LNCAP (cell line): Measurements from ENCODE around the gene ZNF516.

Experiments used
- TF ChIP-seq, protein P1 (sequence below): fragments of 450-650 bp; IDR thresholded peaks from 2 replicates; pipeline ENCODE4 v1.5.1; 2017; ENCODE audit warnings: mild to moderate bottlenecking

ZNF516 gene

DNA sequence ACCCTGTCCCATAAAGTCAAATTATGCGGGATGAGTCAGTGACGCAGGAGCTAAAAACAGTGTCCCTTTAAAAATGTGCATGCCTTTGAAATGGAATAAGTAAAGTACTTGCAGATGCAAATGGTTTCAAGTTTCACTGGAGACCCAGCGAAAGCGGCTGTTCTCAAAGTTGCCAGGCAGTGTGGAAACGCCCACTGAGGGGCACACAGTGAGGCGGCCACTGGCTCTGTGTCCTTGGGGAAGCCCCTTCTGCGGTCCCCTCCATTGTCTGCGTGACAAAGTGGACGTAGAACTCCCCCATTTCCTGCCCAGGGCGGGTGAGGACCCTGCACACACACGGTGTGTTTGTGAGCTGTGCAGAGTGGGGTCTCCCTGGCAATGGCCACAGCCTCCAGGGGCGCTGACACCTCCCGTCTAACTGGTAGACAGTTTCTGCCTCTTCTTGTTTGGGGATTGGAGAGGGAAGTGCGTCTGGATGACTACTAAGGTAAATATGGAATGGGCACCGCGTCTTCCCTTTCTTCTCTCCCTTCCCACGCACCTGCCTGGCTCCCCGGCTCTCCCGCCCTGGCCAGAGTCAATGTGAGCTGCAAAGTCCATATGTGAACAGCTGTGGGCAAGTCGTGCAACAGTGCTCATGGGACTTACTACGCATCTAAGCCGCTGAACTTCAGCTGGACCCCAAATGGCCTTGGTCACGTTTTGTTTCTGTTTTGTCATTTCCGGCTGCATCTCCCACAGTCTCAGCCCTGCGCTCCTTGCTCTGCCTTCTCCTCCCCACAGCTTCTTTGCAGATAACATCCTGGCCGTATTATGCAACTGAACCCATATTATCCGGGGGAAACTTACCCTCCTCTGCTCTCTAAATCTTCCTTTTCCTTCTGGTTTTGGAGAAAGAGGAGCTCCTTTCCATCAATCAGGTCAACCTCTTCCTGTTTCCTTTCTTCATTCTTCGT lies 33.7 kb upstream of the ZNF516 start:
- TF ChIP-seq, protein P1, sequence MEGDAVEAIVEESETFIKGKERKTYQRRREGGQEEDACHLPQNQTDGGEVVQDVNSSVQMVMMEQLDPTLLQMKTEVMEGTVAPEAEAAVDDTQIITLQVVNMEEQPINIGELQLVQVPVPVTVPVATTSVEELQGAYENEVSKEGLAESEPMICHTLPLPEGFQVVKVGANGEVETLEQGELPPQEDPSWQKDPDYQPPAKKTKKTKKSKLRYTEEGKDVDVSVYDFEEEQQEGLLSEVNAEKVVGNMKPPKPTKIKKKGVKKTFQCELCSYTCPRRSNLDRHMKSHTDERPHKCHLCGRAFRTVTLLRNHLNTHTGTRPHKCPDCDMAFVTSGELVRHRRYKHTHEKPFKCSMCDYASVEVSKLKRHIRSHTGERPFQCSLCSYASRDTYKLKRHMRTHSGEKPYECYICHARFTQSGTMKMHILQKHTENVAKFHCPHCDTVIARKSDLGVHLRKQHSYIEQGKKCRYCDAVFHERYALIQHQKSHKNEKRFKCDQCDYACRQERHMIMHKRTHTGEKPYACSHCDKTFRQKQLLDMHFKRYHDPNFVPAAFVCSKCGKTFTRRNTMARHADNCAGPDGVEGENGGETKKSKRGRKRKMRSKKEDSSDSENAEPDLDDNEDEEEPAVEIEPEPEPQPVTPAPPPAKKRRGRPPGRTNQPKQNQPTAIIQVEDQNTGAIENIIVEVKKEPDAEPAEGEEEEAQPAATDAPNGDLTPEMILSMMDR: no peak

DNA sequence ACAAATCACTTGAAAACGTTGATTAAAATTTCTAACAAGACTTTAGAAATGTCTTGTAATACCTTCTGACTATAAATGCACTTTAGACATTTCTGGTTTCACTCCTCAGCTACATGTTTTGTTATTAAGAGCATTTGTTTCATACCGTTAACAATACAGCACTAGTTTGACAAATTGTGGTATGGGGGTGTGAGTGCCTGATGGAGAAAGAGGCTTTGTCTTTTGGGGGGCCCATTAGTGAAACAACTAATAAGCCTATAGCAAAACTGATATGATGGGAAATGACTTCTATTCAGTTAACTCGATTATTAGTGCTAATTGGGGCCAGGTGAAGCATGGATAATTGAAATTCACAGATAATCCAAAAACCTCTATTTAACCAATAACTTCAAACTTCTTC lies 30.9 kb upstream of the ZNF516 start:
- TF ChIP-seq, protein P1: no peak

DNA sequence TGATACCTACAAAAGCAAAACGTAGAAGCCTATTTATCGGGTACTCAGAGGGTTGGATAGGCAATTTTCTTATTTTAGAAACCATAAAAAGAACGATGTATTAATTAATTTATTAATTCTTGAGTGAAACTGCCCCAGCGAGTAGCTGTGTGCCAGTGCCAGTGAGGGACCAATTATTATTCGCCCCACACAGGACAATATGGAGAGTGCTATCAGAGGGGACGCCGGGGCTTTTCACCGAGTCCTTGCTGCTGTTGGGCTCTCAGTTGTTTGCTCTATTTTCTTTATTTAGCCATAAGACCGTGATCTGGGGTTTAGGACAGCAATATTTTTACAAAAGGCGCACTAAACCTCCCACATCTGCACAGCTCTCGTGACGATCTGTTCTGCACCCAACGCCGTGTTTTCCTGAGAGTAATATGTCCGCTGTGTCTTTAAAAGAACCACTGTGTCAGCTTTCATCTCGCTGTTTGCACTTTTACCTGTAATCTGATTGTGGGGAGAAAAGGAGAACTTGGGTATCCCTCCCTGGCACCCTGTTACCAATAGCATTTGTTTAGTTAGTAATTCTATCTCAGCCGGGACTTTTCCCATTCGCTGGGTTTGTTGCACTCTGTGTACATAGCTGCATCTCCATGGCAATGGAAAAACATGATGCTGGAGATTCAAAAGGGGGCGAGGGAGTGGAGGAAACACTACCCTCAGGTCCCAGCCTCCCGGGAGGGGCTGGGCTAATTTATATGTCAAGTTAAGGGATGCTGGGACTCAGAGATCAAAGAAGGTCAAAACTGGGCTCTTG lies 30.1 kb upstream of the ZNF516 start:
- TF ChIP-seq, protein P1: no peak

DNA sequence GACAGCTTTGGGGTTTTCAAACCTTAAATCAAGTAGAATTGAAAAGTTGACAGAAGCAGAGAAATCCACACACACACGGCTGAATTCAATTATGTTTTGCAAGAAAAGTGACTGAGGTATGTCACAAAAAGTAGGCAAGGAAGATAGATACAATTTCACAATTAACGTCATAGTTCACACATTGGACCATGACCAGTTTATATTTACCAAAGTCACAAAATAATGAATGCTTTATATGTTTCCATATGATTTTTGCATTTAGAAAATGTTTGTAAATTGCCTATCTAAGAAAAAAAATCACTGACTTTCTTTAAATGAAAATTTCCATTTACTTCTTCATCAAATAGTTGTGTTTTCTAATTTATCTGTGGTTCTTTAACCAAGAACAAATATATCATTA lies 29.4 kb upstream of the ZNF516 start:
- TF ChIP-seq, protein P1: no peak

DNA sequence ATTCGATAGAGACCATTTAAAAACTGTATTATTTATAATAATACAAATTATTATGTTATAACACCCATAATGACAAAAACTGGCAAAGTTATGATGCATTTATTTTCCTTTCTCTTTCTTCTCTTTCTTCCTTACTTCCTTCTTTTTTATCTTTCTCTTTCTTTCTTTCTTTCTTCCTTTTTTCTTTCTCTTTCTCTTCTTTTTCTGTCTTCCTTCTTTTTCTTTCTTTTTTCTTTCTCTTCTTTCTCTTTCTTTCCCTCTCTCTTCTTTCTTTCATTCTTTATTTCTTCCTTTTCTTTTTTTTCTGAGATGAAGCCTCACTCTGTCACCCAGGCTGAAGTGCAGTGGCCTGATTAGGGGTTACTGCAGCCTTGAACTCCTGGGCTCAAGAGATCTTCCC lies 27.5 kb upstream of the ZNF516 start:
- TF ChIP-seq, protein P1: no peak

DNA sequence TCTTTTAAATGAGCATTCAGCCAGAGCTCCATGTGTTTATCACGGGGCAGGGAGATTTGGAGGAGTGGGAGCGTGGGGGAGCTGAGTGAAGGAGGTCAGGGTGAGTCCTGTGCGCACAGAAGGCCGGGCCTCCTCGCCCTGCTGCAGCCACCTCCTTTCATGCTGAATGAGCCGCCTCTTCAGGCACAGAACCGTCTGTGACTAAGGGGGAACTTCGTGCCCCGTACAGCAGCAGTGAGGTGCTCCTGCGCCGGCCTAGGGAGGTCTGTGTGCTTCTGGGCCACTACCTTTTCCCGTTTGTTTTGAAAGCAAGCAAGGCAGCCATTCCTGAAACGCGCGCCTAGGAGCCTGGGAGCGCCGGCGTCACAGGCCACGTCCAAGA lies 27.1 kb upstream of the ZNF516 start:
- TF ChIP-seq, protein P1: no peak

DNA sequence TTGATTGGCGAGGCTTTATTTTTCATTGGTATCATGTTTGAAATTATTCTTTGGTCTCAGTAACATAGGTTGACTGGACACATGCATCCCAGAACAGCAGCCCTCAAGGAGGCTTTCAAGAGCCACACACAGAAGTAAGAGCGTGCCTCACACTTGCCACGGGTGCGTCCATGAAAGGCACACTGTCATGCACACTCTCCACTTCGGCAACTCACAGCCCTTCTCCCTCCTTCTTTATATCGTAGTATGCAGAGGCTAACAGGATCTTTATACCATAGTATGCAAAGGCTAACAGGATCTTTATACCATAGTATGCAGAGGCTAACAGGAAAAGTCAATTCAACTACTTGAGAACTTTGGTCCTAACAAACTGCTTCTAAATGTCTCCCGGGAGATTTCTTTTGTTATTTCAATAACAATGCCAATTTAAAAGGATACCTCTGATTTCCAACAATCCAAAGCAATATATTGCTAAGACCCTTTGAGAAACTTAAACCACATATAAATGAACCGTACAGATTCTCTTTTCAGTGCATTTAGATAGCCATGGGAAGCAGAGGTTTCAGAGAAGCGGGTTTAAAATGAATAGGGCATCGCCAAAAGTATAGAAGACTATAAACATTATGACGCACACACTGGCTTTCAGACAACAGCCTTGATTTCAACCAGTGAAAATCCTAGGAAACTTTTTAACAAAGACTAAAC lies 26.5 kb upstream of the ZNF516 start:
- TF ChIP-seq, protein P1: no peak
